GM19351 (cell line): ENCODE data around the gene RNF26.

Experiments used
- ATAC-seq: cut with Tn5 transposase; IDR thresholded peaks from one replicate; pipeline ENCODE4 v1.9.1; 2021; ENCODE audit warnings: mild to moderate bottlenecking, moderate library complexity; ENCODE audit not compliant: unreplicated experiment

Gene RNF26

DNA sequence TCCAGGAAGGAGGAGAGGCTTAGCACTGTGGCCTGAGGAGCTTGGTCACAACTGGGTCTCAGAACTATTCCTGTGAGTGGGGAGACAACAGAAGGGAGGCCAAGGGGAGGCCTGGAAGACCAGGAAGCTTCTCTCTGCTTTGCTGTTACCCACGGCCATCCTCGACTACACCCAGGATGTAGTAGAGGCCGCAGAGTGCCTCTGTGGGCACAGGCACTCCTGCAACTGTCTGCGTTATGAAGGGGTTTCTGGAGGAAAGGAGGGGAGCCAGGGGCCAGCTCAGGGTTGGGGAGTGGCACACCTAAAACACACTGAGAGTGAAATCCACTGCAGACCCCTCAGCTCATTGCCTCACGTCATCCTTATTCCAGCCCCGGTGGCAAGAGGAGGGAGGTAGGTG, 16.0 kb downstream of the RNF26 start:
- no peak for ATAC-seq

DNA sequence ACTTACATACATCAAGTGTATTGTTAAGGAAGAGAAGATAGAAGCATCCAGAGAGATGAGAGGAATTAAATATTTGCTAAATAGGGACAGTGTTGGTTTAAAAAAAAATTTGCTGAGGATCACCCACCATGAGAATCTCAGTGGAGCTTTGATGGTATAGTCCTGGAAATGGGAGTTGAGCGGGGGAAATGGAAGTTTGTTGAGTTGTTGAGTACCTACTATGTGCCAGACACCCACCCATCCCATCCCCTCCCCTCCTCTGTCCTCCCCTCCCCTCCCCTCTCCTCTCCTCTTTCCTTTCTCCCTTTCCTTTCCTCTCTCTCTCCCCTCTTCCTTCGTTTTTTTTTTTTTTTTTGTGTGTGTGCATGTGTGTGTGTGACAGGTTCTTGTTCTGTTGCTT, 16.9 kb downstream of the RNF26 start:
- no peak for ATAC-seq

DNA sequence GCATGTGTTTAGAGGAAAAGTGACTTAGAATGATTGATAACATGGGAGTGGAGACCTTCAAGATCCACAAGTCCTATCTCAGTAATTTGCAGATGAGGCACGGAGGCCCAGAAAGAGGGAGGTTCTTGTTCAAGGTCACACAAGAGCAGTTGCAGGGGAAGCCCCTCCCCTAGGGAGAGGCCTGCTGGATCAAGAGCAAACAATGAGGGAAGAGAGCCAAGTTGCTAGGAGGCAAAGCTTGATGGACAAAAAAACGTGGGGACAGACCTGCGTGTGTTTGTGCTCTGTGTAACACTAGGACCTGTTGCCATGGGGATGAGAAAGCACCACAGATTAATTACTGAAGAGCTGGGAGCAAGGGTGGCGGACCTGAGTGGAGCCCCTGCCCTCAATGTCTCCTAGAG, 18.5 kb downstream of the RNF26 start:
- ATAC-seq = no peak

DNA sequence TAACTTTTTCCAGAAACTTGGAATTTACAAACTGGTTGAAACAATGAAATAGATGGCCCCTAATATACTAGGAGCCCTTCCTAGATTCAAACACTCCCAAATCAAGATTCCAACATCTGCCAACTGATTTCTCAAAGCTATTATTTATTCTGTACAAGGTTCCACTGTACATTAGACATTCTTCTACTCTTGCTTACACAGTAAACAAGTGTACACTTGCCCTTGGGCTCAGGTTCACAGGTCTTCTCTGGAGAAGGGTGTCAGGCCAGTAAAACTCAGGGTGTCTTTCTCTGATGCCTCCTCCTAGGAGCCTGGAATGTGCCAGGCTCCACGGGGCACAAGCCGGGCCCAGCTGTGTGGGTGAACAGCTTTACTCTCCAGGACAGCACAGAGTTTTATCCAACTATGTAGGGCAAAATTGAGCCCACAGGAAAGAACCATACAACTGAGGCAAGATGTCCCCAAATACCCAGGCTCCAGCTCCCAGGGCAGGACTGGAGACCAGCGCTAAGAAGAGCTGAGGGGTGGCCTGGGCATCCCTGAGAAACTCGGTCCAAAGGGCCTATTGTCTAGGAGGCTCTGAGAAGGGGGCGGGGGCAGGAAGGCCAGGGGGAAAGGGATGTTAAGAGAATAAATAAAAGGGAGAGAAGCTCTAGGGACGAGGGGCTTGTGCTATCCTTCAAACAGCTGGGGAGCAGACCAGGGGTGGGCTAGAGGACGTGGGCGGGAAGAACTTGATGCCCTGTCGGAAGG, 20.9 kb downstream of the RNF26 start:
- ATAC-seq = no peak

DNA sequence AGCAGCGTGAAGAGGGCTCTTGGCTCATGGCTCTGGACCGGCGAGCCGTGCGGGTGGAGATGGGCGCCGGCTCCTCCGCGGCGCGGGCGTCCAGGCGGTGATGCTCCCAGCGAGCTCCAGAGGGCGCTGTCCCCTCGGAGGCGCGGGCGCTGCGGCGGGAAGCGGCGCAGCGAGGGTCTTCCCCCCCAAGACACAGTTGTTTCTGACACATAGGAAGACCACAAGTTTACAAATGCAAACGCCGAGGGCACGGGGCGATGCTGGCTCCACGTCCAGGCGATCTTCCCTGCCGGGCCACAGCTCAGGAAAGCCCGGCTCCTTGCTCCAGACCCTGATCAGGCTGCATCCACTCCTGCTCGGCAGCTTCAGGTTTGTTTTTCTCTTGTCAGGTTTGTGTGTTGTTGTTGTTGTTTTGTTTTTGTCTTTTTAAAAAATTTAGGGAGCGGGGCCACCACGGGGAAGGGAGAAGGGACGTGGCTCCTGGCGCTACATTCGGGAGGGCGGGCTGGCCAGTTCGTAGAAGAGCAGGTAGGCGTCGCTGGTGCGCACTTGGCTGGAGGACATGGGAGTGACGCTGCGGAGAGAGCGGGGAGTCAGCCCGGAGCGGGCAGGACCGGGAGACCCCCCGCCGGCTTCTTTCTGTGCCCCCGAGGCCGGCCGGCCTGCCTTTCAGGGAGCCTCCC, 22.2 kb downstream of the RNF26 start:
- ATAC-seq = peak; percentile 73

DNA sequence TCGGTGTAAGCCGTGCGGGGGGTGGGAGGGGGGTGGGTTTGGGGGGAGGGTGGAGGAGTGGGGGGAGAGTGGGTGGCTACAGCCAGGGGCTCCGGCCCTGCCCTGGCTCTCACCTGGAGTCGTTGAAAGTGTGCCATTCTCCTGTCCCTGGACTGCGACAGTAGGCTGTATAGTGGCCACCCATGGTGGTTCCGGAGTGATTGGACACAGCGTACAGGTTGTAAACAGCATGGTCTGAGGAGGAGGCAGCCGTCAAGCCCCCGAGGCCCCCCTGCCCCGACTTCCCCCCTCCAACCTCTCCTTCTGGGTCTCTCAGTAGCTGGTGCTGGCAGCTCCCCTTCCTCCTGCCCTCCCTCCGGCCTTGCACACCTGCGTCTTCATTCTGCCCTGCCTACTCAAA, 22.7 kb downstream of the RNF26 start:
- no peak for ATAC-seq

DNA sequence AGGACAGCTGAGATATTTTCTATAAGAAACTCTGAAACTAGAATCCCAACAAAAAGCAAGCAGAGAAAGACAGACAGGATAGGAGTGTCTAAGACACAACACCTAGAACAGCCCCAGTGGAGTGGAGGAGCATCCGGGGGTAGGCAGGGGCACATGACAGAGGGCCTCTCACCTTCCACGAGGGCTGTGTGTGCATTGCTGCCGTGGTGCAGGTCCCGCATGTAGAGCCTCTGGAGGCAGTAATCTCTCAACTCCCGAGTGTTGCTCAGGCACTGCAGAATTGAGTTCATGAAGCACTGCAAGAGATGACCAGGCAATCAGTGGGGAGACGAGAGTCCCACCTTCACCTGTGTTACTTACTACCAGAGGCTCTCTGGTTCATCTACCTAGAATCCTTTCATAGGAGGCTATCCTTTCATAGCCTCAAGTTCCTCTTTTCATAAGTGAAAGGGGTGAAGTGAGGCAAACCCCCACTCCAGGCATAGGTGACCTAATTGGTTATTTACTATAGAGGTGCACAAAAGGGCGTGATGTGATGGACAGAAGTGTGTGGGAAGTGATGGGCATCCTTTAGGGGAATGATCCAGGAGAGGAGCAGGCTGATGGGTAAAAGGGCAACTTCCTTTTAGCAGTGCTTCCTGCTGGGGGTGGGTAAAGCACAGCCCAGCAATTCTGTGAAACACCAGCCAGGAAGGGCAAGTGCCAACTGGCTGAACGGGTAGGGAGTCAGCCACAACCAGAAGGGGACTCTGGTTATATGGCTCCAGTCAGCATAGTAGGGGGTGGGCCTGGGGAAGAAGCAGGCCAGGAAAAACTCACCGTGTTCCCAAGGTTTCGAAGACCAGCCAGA, 25.3 kb downstream of the RNF26 start:
- ATAC-seq = no peak

DNA sequence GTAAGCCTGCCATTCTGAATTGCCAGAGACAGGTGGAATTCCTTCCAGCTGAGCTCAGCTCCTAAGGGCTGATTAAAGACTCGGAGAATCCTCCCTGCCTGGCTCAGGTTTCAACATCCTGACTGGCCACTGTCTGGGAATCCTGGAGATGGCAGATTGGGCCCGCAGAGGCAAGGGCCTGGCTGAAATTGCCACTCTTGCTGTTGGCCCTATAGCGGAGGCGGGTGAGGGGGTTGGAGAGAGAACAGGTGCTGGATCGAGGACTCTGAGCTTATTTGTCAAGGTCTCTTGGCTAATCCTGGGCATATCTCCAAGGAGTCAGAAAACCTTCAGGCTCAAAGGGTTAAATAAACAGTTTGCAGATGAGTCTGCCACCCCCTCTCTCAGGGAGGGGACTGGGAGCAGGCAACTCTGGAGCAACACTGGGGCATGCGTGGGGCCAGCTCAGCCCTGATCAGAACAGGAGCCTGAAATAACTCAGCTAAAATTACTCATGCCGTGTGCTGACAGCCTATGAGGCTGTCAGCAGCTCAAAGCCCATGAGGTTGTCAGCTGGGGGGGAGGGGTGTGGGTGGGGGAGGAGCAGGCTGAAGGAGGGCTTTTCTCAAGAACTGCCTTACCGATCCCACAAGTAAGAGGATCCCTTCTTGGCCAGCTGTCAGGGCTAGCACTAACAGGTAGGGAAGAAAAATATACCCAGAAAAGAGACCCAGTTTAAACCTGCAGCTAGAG, 26.9 kb downstream of the RNF26 start:
- ATAC-seq = no peak

DNA sequence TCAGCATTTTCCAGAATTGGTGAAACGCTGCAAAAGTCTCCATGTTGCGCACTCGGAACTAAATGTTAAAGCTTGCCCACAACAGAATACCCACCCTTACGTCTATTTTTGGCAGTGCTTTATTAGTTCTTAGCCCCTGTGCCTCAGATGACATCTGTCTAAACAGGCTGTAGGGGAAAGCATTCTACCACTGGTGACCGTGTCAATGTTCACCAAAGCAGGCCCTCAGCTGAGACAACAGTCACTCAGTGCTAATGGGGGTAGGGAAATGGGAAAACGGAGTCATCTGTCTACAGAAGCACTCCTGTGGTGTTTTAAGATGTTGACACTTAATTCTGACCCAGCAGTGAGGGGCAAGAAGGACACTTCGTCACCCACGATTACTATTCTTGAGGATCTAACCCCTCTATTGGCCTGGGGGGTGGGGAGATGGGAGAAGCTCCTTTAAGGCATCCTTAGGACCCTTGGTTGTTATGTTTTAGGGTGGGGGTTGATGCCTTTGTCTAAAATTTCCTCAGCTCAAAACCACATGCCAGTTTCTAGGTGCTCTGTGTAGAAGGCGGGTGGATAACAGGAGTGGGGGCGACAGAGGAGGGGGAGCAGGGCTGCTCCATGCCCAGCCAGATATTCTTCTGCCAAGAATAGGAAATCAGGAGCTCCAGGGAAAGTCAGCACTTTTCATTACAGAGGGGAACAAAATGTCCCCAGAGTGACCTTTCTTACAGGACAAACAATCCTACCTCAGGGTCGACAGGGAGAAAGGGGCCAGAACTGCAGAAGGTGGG, 27.8 kb downstream of the RNF26 start:
- ATAC-seq = no peak

DNA sequence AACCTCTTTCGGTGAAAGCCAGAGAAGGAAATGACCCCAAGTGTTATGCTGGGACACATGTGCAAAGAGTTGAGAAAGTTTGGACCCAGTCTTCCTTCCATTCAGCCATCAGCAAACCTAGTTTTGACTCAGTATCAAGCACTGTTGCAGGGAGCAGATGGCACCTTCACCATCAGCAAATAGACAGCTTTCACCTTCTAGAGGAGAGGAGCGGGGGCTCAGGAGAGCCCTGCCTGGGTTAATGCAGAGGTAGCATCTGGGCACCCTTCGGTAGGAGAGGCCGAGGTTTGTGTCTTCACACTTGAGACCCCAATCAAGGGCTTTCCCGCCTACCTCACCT, 28.4 kb downstream of the RNF26 start:
- no peak for ATAC-seq

DNA sequence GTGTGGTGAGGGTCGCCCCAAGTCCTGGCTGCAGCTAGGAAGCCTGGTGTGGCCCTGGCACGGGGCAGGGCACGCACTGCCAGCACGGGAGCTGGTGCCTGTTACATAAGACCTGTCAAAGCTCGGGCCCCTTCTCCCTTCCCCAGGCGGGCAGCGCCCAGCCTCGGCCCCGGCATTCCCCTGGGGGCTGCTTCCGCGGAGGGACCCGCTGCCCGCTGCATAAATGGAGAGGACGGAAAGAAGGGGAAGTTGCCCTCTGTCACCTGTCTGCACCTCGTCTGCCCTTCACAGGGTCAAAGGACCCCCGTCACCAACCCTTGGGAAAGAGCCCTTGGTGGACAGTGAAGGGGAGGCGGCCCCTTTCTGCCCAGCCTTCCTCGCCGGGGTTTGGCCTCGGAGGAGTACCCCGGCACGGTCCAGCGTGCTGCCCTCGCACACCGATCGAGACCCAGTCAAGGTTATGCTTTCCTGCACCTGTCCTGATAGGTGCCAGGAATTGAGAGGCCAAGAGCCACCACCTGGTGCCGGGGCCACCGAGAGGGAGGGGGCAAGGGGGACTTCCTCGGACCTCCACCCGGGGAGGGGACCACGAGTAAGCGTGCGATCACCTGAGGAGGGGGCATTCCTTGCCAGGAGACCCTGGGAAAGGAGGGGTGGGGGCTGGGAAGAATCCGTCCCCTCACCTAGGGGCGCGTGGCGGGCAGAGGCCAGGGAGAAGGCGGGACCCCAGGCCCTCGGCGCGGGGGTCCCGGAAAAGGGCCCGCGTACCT, 28.9 kb downstream of the RNF26 start:
- ATAC-seq = no peak

DNA sequence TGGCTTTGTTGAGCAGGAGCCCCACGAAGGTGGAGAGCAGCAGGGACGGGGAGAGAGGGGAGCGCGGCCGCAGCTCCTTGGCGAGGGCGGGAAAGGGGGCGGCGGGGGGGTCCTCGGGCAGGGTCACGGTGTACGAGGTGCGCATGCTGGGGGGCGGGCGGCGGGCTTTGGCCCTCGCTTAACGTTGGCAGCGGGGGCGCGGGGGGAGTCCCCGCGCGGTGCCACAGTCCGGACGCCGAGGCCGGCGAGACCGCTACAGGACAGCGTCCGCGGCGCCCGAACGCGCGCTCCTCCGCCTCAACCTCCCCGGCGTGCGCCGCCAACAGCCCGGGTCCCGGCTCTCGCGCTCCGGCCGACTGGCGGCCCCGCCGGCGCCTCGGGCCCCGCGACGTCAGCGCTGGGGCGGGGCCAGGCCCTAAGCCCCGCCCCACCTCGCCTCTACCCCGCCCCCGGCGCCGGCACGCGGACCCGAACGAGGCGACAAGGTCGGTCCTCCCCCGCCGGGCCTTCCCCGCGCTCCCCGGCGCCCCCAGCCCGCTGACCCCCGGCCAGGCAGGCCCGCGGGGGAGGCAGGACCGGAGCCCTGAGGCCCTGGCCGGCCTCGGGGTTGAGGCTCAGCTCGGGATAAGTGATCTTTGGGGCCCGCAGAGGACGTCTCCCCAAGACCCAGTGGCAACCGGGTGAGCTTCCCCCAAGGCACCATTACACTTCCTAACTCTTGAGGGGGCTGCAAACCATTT, 29.7 kb downstream of the RNF26 start:
- peak; percentile 56 for ATAC-seq

DNA sequence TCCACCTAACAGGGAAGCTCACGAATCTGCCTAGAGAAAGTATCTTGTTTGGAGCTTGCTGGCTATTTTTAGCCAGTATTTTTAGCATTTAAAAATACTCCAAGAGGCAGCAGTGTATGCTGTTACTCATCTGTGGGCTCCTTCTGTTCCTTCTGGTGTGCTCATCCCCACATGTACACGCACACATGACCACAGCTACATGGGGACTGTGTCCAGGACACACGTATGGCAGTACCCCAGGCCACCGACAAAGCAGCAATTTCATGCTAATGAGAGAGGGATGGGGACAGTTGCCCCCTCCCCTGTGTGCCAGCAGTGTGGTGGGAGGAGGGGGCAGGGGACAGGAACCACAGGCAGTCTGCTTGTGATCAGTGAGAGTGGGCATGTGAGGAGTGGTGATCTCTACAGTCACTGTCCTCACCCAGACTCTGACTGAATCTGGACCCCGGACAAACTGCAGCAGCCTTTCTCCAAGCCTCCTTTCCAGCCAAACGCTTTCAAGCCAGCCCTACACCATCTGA, 30.8 kb downstream of the RNF26 start:
- ATAC-seq = no peak

DNA sequence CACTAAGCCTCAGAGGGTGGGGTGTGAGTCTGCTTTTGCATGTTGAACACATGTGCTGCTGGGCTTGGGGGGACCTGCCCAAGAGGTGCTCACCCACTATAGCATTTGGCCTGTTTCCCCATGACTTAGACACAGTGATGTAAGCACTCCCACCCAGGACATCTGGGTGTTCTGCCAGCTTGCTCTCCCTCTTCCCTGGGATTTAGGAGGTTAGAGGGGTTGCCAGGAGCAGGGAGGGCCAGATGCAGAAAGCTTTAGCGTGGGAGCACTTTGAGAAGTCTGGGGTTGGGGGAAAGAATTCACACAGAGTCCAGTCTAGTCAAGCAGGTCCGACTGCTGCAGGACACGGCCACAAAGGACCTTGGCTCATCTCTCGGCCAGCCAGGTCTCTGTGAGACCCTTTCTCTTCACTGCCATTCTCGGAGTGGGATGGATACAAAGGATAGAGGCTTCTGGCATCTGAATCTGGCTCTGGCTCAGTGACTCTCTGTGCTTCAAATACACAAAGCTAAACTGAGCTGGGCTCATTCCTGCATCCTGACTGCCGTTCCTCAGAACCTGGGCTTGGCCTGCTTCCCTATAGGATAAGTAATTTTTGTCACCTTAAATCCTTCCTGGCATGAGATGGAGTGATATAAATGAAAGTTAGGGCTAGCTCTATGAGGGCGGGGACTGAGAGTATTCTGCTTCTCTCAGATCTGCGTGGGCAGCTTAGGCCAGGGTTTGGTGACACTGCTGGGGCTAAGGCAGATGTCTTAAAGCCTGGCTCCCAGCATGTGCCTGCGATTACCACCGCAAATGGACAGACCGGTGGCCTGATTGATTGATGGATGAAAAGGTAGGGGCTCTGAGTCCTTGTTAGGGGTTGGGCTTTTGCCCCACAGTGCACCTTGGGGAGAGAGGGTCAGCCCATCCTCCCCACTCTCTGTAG, 32.6 kb downstream of the RNF26 start:
- no peak for ATAC-seq

DNA sequence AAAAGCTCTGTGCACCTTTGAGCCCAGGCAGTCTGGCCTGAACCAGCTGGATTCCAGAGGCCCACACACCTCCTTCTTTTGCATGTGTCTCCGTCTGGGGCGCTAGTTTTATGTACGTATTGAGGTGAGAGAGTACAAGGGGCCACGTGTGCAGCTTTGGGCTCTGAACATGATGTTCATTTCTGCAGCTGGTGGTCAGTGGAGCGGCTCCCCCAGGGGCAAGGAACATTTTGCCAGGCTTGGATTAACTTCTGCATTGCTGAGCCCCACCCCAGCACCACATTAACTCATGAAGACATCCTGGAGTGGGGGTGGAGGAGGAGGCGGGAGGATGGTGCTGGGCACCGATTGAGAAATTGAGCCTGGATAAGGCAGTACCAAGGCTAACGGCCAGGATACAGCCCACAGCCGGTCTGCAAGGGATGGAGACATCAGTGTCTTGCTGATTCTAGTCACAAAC, 33.4 kb downstream of the RNF26 start:
- no peak for ATAC-seq

DNA sequence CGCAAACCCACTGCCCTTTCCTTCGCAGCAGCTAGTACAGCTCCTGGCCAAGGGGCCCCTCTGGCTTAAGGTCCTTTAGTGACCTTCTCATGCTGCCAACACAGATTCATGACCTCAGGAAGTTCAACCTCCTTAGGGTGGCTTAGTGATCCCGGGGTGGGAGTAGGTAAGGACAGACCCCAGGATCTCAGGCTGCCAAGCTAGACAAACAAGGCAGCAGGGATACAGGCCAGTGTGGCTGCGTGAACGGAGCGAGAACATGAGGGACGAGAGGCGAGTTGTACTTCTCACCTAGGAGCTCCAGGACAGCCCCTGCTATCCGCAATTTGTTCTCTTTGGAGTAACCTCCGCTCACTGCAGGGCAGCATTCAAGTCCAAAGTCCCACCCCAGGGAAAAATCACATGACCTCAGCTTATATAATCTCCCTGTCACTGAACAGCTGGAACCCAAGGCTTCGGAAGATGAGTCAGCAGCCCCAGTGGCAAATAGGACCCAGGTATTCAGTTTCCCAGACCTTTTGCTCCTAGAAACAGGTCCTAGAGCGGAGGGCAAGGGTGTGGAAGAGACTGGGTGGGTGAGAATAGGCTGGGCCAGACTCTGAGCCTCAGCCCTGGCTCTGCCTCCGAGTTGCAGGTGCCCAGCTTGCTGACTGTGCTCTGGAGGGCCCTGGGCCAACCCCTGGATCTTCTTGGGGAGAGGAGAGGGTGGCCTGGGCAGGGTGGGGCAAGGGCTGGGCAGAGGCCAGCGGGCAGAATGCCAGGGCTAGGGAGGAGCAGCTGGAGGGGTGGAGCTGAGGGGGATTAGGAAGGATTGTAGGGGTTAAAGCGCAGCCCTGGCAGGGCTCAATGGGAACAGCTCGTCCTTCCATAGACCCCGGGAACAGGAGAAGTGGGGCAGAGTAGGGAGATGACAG, 34.1 kb downstream of the RNF26 start:
- no peak for ATAC-seq
